Ovary (tissue), 9 donors: ENCODE results near the gene MSI2. TPM values are rescaled to one million over a fixed set of nuclear protein-coding genes. Genes with fewer than 3 reads are reported as not detected.

ENCODE experiments used
- DNase-seq, 5 donors: peaks; one replicate each; pipeline ENCODE4 v3.0.0-alpha.2; 2019 to 2020
- H3K27ac ChIP-seq, 2 donors: fragments of 200-600 bp; one replicate each; pipeline versions ENCODE4 v1.5.1 to v1.8.0; 2019 to 2022
- H3K27me3 ChIP-seq: fragments of 200-600 bp; one replicate; pipeline ENCODE4 v1.8.0; 2022
- H3K36me3 ChIP-seq: fragments of 200-600 bp; sonication (generic); one replicate; pipeline ENCODE4 v1.5.1; 2019
- H3K4me1 ChIP-seq: one replicate; pipeline ENCODE4 v1.8.1; 2013; ENCODE audit warnings: mild to moderate bottlenecking, moderate library complexity; ENCODE audit not compliant: insufficient read depth
- H3K4me3 ChIP-seq: fragments of 200-600 bp; sonication (generic); one replicate; pipeline ENCODE4 v1.5.1; 2017
- H3K9me3 ChIP-seq, 2 donors: fragments of 200-600 bp in 1 of 2; sonication (generic) in 1 of 2; one replicate each; pipeline versions ENCODE4 v1.5.1 to v1.8.1; 2013 to 2019; ENCODE audit warnings: mild to moderate bottlenecking in 1 of 2, moderate library complexity in 1 of 2
- CTCF ChIP-seq, 3 donors: fragments of 450-650 bp in 2 of 3; fragments of 200-600 bp in 1 of 3; IDR thresholded peaks; one replicate each; pipeline versions ENCODE4 v1.5.1 to v1.8.0; 2016 to 2022; ENCODE audit warnings: antibody characterized with exemption in 3 of 3, mild to moderate bottlenecking in 1 of 3
- EP300 ChIP-seq: sonication (generic); formaldehyde crosslinking; IDR thresholded peaks from one replicate; pipeline ENCODE4 v1.6.1; 2017; ENCODE audit warnings: antibody characterized with exemption
- POLR2A ChIP-seq: fragments of 450-650 bp; IDR thresholded peaks from one replicate; pipeline ENCODE4 v1.6.1; 2017; ENCODE audit warnings: antibody characterized with exemption, mild to moderate bottlenecking, moderate library complexity
- WGBS, 3 donors: extraction: QIAGEN DNeasy Blood & Tissue Kit in 1 of 3; methylation state at CpG; one replicate each; pipeline versions ENCODE4 v1.1.5 to v1.1.7; 2013 to 2017; 5-methylcytosine and 5-hydroxymethylcytosine counted together
- intact Hi-C, 4 donors: fragments of 100-400 bp; cut with DNase I; formaldehyde crosslinking; loops; one replicate each; pipeline versions ENCODE4 v1.11.0 to v1.15.1; 2022 to 2023
- polyA plus RNA-seq, 2 donors: library from polyadenylated mRNA; stranded (reverse); fragments of 200-250 nt in 1 of 2; fragments of 350-450 nt in 1 of 2; fragmentation: Illumina TruSeq in 1 of 2; extraction: RNeasy Lipid Tissue Mini Kit (QIAGEN cat#74804) in 1 of 2; gene quantifications; one replicate each; pipeline ENCODE4 v1.2.3, GENCODE V29; 2013 to 2014
- total RNA-seq, 7 donors: library from RNA; depleted of rRNA in 2 of 7; stranded (reverse); fragments of >200 nt in 2 of 7; fragmentation: NEBNext Ultra II Directional in 3 of 7; extraction: Animal tissue kit (Norgen Biotek cat#: 25700) in 3 of 7; gene quantifications; one replicate each; pipeline versions ENCODE4 v1.1.0 to v1.2.4, GENCODE V29; 2016 to 2023
- donor health status: DM: no; HTN: no; CAD: no; lungs with moderate emphysema.
- donor health status: DM: no; HTN: no; CAD: no.
- donor health status: Bipolar disorder and iron deficiency.
- donor health status: DM: yes; HTN: yes; CAD: no.
- donor health status: DM: no; HTN: no; CAD: no.
- donor health status: DM: yes; HTN: yes; CAD: no.

Gene MSI2
- total and polyA plus RNA-seq, 9 donors = 43.1 to 199 (median 120) TPM

- H3K36me3 ChIP-seq = no peaks in the 10 kb centered on the region
Observed at GRCh38 chr17:57251211-57251787, 5.0 kb upstream of the MSI2 start.

GRCh38 chr17:57253362-57254065, 2.8 kb upstream of the MSI2 start:
- peak overlapping the region in 1 of 2 donors; percentile 16 for H3K27ac ChIP-seq
- no peaks in the 10 kb centered on the region for H3K27me3 ChIP-seq
- no peak overlapping the region for H3K4me3 ChIP-seq
- H3K4me1 ChIP-seq = peaks cover 2% of the 10 kb centered on the region
- no peaks in the 10 kb centered on the region for H3K36me3 ChIP-seq
- 63 to 75% (median 71%) methylated on average over 6 of the region's 6 CpGs for WGBS, 3 donors
- H3K9me3 ChIP-seq = no peaks in the 10 kb centered on the region
- TF ChIP-seq EP300 (no peak), CTCF (IDR thresholded peaks at IDR 0.05) (no peak), POLR2A (no peak)
- DNase-seq = no peak
- intact Hi-C loops = loop anchor here in 1 of 4 donors (10.0 kb wide), 1 partner anchor 421 kb away; no protein-coding TSS in a partner anchor

More at GRCh38 chr17:57251211-57251787, 5.0 kb upstream of the MSI2 start:
- Histone ChIP-seq H3K4me3 (no peak overlapping the region), H3K9me3 (no peaks in the 10 kb centered on the region), H3K27ac (no peak overlapping the region), H3K4me1 (no peaks in the 10 kb centered on the region), H3K27me3 (no peaks in the 10 kb centered on the region)
- TF ChIP-seq POLR2A = no peak
- TF ChIP-seq EP300 = no peak
- TF ChIP-seq CTCF (IDR thresholded peaks at IDR 0.05) = no peak
- intact Hi-C loops = loop anchor here in 1 of 4 donors (10.0 kb wide), 1 partner anchor 424 kb away; no protein-coding TSS in a partner anchor
- no peak for DNase-seq
- 90 to 94% (median 91%) methylated on average over 1 of the region's 1 CpG for WGBS, 3 donors

- TF ChIP-seq POLR2A (no peak), EP300 (no peak), CTCF (IDR thresholded peaks at IDR 0.05) (no peak)
- no peak for DNase-seq
- intact Hi-C loops = loop anchor here in 1 of 4 donors (10.0 kb wide), 1 partner anchor 420 kb away; no protein-coding TSS in a partner anchor
- Histone ChIP-seq H3K9me3 (no peaks in the 10 kb centered on the region), H3K27me3 (no peaks in the 10 kb centered on the region), H3K36me3 (no peaks in the 10 kb centered on the region), H3K4me1 (peaks cover 11% of the 10 kb centered on the region), H3K4me3 (peak overlapping the region; percentile 95), H3K27ac (peak overlapping the region; percentile 99 to 100)
- WGBS, 3 donors = 21 to 24% (median 24%) methylated on average over 16 of the region's 16 CpGs
Observed at GRCh38 chr17:57255182-57255775, 1.0 kb upstream of the MSI2 start.

DNA sequence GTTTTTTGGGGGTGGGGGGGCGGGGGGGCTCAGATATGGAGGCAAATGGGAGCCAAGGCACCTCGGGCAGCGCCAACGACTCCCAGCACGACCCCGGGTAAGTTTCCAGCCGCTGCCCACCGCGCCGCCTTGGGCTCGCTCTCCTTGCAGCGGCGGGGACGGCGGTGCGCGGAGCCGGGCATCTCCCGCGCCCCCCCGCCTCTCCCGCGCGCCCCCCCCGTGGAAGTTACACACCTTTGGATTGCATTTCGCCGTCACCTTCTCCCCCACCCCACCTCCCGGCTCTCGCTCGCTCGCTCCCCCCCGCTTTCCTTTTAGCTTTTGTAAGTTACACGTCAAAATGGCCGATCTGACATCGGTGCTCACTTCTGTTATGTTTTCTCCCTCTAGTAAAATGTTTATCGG, 387 bp downstream of the MSI2 start:
- DNase-seq = peak in 2 of 5 donors; percentile 48 to 62
- Histone ChIP-seq H3K9me3 (no peaks in the 10 kb centered on the region), H3K4me1 (peaks cover 11% of the 10 kb centered on the region), H3K36me3 (no peaks in the 10 kb centered on the region), H3K27me3 (no peaks in the 10 kb centered on the region), H3K27ac (peak overlapping the region; percentile 99 to 100), H3K4me3 (peak overlapping the region; percentile 95)
- TF ChIP-seq EP300 (no peak), CTCF (IDR thresholded peaks at IDR 0.05) (no peak), POLR2A (no peak)
- intact Hi-C loops = loop anchor here in 1 of 4 donors (10.0 kb wide), 1 partner anchor 418 kb away; no protein-coding TSS in a partner anchor
- WGBS, 3 donors = 1 to 2% (median 2%) methylated on average over 36 of the region's 36 CpGs
